RPMI7951 (cell line): ENCODE measurements around the gene JAZF1. TPM values are rescaled to one million over a fixed set of nuclear protein-coding genes. Genes with fewer than 3 reads are reported as not detected.

Experiments
- DNase-seq: peaks from one replicate; pipeline ENCODE4 v3.0.0-alpha.2; 2012; ENCODE audit warnings: low read depth
- total RNA-seq: library from RNA; depleted of rRNA; stranded (reverse); fragments of >200 nt; shearing (Covaris generic); gene quantifications from 2 replicates; pipeline ENCODE4 v1.2.3, GENCODE V29; 2014

Gene JAZF1
- total RNA-seq, 1 experiment from 2014 or later: 11.3 TPM

DNA sequence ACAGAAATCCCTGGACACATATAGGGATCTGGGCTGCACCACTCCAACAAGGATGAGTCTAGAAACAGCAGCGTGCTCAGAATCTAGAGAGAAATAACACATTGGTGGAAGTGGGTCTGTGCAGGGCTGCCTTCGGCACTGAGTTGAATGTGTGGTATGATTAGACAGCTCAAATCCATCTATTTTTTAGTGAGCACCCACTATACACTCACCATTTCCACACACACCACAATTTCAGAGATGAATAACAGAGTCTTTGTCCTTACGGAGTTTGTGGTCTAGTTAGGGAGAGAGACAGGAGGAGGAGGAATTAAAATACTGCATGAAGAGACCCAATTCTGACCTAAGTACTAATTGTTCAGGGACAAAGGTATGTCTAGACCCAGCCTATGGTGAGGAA, 44.2 kb downstream of the JAZF1 start:
- DNase-seq: peak; percentile 46

DNA sequence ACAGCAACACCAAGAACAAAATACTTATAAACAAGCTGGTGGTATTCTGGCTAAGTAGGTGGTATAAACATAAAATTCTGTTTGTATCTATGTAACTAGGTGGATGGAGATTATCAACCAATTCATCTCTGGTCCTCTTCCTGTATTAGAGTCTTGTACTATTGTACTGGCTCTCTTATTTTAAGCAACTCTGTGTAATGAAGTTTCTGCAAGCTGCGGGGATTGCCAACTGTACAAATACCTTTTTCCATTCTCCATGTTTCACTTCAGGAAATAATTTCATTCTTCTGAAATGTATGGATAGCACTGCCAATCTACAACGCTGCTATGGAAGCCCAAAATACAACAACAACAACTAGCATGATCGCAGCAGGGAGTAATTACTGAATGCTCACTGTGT, 44.8 kb downstream of the JAZF1 start:
- DNase-seq: no peak

DNA sequence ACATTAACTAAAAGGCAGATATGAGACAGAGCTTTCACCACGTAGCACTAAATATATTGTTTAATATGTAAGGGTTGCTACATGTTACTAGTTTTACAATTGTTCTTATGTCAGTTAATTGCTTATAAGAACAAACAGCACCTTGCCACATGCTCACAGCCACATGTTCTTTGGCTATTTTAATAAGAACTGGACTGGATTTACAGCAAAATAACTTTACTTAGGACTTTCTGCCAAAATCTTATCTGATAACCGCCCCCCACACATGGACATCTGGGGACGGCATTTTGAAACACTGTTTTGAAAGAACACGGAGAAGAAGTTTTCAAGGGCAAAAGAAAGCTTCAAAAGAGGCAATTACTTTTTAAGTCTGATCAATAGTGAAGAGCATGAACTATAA, 45.3 kb downstream of the JAZF1 start:
- no peak for DNase-seq

DNA sequence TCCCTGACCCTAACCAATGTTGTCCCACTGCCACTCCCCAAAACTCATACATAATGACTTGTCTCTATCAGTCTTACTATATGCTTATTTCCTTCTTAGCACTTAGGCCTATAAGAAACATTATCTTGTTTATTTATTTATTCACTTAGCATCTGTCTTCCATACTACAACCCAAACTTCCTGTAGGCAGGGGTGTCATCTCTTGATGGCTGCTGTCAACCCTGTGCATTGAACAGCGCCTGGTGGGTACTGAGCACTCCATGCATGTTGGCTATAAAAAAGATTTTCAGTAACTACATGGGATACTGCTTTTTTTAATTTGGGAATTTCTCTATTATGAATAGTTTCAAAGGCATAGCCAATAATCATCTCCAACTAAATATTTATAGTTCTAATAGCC, 46.7 kb downstream of the JAZF1 start:
- no peak for DNase-seq

DNA sequence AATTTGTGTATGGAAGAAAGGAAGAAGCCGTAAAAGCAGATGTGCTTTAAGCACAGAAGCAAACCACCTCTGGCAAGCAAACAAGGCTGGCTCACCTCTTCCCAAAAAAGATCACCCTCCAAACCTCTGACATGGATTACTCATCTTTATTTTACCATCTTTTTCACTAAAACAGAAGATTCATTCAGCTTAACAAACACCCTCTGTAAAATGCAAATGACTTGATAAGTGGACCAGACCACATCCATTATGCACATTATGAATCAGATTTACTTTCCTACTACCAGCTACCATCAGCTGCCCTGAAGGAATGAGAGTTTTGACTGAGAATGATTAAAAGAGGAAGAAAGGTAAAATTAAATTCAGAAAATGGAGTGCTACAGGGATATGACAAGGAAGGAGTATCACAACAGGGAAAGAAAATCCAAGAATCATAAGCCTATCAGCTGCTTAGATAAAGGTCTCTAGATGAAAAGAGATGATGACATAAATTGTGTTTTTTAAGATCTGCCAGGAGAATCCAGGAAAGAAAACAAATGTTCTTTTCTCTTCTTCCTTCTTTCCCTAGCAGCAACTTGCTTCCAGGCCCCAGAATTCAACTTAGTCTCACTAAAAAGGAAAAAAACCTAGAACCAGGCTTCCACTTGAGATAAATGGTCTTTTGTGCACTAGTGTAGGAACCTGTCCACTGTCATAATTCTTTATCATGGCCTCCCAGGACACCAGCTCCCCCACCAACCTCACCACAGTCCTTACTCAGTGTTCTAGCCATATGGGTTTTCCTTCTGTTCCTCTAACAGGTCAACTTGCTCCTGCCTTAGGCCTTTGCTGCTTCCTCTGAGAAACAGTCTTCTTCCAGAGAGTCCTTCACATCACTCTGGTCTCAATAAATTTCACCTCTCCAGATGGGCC, 47.4 kb downstream of the JAZF1 start:
- DNase-seq: peak; percentile 45

DNA sequence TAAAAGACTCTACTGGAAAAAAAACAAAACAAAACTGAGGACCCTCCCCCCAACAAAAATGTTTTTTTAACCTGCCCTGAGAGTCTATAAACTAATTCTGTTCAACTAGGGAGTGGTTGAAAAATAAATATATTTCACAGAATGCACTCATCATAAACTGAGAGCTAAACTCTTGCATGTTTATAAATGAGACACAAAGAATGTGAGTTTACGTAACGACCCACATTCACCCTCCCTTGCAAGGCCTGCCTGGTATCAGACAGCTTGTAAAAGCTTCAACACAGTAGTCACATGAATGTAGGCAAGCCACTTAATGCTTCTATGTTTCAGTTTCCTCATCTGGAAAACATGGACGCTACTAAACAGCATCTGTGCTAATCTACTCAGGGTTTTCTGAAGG, 50.3 kb downstream of the JAZF1 start:
- no peak for DNase-seq

DNA sequence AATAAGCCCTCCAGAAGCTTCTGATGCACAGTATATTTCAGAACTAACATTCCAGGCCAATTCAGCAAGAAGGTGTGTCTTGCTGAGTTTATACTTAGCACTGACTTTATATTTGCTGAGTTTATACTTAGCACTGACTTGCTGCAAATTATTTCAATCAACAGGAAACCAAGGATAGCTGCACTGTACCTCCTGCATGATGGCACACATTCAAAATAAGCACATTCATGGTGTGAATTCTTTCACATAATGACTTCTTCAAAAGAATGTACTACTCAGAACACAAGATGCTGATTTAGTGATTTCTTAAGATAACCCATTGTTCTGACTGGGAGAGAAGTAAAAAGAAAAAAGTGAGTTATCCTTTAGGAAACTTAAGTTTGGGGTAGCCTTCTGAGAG, 52.0 kb downstream of the JAZF1 start:
- no peak for DNase-seq

DNA sequence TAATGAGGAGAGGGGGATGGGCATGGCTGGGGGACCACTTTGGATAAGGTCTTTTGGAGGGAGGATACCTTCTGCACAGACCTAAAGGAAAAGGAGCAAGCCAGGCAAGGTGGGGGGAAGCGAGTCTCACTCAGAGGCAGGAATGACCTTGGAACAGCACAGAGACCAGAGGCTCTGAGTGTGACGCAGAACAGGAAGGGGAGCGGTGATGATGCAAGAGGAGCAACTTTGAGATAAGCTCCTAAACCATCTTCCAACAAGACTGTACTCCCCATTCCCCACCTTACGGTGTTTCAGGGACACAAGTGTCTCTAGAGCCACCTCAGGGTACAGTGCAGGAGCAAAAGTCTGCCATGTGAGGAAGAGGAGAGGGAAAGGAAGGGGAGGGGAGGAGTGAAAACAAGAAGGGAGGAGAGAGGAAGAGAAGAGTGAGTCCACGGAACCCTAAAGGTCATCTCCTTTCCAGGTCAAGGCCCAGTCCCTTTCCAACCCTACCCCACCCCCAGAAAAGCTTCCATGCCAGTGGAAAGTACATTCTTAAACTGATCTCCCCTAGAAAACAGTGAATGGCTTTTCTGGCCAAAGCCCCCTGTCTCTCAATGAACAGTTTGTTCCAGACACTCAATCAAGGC, 54.1 kb downstream of the JAZF1 start:
- no peak for DNase-seq

DNA sequence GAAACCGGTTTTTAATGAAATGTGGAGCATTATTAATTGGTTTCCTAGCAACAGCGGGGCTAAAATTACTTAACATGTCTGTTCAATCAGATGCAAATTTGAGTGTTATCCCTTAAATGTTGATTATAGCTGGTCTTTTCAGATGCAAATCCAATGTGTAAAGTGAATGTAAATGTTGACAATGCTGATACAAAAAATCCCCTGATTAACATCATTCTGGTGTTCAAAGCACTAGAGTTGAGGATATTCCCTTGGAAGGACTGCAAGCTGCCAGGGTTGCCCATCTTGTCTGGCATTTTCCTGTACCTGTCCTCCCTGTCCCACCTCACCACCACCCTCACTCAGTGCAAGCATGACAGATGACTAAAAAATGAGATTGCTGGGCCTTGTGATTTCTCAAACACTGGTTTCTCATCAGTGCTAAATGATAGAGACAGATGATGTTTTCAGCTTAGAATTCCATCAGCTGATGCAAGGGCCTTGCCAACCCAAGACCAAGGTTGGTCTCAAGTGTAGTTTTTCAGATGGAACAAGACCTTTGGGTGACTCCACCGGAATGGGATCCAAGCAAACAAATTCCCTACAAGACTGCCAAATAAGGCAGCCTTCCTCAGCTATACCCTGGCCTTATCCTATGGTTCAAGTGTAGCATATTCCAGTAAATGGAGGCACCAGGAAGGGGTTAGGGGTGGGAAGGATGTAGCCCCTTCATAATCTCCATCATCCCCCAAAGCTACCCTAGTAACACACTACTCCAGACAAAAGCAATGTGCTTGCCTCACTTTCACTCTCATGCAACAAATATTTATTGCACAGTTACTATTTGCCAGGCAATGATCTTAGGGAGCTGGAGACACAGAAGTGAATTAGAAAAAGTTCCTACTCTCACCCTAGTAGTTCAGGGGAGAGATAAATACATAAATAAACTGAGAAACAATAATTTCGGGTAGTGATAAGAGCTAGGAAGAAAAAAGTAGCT, 54.9 kb downstream of the JAZF1 start:
- DNase-seq: no peak

DNA sequence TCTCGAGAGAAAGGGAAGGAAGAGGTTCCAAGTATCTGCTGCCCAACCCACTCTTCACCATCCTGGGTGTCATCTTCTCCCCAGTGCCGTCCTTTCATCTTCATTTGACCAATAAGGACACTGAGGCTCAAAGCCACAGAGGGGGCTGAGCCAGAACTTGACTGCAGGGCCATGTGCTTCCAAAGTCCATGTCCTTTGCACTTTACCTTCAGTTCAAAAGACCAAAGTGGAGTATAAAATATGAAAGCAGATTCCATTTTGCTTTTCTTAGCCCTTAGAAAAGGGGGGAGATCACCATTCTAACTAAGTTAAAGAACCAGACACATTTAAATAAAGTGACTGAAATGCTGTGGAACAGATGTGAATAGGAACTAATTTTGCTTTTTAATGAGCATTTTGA, 56.2 kb downstream of the JAZF1 start:
- DNase-seq: no peak

DNA sequence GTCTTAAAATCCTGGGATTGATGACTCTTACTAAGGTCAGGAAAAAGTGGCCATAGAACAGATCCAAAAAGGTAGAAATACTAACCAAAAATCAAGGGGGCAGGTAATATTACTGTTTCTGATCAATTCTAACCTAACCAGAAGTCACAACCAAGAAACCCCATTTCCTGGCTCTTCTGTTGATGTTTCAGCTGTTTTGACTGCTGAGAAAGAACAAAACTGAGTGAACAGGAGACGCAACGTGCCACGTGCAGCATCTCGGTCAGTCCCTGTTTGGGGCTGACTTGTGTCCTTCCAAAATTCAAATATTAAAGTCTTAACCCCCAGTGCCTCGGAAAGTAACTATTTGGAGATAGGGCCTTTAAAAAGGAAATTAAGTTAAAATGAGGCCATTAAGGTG, 56.8 kb downstream of the JAZF1 start:
- DNase-seq: no peak

DNA sequence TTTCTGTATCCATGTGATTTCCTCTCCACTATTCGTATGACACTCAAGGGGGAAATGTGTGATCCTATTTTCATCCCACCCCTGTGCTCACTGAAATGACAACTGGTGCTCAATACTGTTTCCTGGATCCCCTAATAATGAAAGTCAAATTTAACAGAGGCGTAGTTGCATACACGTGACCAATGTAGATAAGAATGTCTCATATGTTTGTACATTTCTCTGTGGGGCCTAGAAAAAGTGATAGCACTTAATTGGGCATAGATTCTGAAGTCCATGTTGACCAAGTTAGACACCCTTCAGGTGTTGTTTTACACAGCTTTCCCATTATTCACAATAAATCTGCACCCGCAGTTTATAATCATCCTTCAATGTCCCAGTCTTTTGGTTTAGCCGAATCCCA, 59.1 kb downstream of the JAZF1 start:
- DNase-seq: no peak

DNA sequence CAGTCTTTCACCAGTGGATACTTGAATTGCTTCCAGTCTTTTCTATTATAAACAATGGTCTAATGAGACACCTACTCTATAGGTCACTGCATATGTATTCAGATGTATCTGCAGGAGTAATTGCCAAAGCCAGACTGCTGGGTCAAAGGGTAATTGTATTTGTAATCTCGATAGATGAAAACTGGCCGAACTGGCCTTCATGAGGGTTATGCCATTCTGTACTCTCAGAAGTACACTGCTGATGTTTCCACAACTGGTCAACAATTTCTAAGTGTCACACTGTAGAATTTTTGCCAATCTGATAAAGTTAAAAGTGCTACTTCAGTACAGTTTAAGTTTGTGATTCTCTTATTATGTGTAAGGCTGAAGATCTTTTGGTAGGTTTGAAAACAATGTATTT, 64.6 kb downstream of the JAZF1 start:
- no peak for DNase-seq

DNA sequence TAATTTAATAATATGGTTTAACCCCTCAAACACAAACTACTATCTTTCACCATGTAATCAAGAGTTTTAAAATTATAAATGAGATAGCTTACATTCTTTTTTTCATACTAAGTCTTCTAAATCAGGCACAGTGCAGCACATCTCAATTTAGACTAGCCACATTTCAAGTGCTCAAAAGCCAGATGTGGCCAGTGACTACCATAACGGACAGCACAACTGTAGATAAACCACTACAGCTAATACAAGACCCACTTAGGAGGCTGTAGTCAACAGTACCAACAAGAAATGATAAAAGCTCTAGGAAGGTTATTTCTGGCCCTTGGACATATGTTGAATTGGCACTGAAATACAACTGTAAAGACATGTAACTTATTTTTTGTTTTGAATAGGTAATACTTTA, 65.3 kb downstream of the JAZF1 start:
- no peak for DNase-seq

DNA sequence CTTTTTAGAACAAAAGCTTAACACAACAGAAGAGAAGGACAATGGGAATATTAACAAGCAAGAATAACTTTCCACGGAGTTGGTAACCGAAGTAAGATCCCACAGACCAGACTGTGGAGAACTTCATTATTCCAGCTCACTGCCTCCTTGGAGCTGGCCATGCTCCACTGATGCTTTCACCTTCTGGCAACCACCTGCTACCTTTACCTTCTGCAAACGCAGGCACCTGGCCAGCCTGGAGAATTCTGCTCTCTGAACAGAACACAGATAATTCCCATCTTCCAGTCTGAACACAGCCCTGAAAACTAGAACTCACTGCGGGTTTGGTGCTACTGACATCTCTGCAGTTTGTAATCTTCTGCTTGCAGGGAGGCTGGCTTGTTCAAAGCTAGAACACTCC, 66.5 kb downstream of the JAZF1 start:
- DNase-seq: no peak

DNA sequence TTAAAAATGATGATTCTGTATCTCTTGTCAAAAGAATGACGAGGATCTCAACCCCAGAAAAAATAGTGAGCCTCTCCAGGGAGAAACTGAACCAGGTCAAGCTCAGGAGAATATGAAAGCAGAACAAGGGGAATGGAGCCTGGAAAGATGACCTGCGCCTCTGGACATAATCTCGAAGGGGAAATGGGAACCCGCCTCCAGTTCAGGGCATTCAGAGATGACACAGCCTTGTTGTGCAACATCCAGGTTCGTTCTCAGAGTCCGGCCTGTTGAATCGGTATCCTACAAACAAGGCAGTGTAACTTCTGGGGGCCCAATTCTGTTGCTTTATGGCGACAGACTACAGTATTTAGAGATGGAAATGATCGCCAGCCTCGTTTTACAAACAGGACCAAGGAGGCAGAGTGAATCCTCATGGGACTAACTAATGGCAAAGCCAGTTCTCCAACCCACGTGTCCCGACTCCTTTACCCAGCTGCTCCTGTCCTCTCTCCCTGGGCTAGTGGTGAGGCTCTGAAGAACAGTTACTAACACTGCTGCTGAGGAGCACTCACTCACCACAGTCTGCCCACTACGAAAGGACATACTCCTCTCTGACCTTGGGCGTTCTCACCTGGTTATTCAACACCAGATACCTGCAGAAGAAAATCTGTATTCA, 67.6 kb downstream of the JAZF1 start:
- no peak for DNase-seq

DNA sequence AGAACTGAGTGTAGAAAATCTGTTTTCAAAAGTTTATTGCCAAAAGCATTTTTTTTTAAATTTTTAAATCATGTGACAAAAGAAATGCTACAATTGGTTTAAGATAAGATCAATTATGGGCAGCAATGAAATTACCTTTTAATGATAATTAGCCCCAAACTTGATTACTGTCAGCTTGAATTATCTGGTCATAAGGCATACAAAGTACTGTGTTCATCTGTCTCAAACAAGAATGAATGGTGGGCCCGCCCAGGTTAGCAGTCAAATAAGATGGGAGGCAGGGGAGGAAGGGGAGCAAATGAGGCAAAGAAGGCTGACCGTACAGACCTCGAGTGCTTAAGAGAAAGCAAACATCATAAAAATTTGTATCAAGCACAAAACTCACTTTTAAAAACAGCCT, 68.1 kb downstream of the JAZF1 start:
- no peak for DNase-seq

DNA sequence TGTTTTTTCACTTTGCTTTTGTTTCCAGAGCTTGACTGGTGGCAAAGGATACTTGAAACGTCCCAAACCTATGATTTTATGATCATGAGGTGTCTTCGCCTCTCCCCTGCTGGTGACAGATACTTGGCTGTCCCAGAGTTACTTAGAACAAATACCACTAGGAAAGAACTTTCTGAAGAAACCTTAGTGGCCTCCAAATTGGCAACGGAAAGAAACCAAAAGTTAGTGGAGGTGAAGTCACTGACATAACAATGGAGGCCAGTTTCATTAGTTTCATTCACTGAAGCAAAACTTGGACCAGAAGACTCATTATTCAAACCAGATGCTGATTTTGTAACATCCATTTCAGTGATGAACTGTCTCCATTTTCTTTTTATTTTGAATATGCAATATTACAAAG, 68.6 kb downstream of the JAZF1 start:
- no peak for DNase-seq

DNA sequence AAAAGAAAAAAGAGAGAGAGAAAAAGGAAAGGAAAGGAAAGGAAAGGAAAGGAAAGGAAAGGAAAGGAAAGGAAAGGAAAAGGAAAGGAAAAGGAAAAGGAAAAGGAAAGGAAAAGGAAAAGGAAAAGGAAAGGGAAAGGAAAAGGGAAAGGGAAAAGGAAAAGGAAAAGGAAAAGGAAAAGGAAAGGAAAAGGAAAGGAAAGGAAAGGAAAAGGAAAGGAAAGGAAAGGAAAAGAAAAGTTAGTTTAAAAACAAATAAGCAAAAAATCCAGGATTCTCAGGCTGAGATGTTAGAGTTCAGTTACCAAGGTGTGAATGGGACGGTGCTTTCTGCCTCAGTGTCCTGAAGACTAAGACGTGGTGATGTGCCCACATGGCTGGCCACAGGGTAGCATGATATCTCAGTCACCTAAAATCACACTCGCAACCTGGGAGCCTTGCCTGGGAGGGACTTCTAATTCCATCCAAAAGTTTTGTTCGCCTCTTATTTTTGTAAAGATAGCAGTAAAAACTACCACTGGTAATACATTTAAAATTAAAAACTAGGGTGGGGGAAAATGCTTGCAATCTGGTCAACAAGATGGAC, 70.1 kb downstream of the JAZF1 start:
- DNase-seq: no peak

DNA sequence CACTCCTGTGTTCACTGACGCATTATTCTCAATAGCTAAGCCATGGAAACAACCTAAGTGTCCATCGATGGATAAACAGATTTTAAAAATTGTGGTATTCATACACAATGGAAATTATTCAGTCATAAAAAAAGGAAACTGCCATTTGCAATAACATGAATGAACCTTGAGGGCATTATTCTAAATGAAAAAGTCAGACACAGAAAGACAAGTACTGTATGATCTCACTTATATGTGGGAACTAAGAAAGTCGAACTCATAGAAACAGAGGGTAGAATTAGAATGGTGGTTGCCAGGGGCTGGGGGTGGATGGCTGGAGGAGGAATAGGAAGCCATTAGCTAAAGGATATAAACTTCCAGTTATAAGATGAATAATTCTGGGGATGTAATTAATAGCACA, 71.8 kb downstream of the JAZF1 start:
- no peak for DNase-seq

DNA sequence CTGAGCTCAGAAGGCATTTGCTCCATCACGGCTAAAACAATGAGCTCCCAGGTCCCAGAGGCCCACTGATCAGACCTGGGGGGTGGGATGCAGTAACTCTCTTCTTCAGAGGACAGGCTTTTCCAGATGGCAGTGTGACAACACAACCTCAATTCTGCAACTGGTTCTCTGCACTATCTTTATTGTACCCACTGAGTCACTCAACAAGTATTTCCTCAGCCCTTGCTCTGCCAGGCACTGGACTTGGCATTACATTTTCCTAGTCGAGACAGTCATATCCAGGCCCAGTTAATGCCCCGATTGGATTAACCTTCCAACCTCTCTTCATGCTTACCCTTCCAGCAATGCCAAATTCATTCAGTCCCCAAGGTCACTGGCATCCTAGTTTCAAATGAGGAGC, 72.6 kb downstream of the JAZF1 start:
- DNase-seq: peak; percentile 67
